Fibroblast of pulmonary artery (primary cell): ENCODE results near the gene GLI1.

Source experiments
- DNase-seq: peaks from one replicate; pipeline ENCODE4 v3.0.0-alpha.2; 2010; ENCODE audit warnings: low read depth
- H3K4me3 ChIP-seq: replicated peaks from 2 replicates; pipeline ENCODE4 v1.5.1; 2011; ENCODE audit warnings: low read depth, mild to moderate bottlenecking, control low read depth, low read length, moderate library complexity
- CTCF ChIP-seq: IDR thresholded peaks from 2 replicates; pipeline ENCODE4 v1.5.1; 2011; ENCODE audit warnings: mild to moderate bottlenecking, control low read depth, low read length, inconsistent platforms; ENCODE audit errors: missing control alignments

The GLI1 gene

DNA sequence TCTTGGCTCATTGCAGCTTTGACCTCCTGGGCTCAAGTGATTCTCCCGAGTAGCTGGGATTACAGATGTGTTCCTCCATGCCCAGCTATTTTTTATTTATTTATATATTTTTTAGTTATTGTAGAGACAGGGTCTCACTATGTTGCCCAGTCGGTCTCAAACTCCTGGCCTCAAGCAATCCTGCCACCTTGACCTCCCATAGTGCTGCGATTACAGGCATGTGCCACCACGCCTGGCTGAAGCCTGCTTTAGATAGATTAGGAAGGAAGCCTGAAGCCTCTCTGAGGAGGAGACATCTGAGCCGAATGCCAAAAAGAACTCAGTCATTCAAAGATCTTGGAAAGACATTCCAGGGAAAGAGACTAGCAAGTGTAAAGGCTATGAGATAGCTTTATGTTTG lies 14.8 kb upstream of the GLI1 start:
- H3K4me3 ChIP-seq, result no peak overlapping the region
- TF ChIP-seq CTCF, result no peak
- DNase-seq, result no peak

DNA sequence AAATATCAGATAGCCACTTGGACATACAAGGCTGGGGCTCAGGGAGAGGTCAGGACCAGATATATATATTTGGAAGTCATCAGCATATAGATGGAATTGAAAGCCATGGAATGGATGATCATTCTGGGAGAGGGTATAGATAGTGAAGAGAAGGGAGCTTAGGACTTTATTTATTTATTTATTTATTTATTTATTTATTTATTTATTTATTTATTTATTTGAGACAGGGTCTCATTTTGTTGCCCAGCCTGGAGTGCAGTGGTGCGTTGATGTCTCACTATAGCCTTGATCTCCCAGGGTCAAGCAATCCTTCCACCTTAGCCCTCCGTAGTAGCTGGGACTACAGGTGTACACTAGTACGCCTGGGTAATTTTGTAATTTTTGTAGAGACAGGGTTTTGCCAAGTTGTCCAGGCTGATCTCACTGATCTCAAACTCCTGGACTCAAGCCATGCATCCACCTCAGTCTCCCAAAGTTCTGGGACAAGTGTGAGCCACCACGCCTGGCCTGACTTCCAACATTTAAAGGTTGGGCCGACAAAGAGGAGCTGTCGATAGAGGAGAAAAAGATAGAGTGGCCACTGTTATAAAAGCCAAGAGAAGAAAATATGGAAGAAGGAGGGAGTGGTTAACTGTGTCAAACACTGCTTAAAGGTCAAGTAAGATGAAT lies 13.2 kb upstream of the GLI1 start:
- no peak overlapping the region for H3K4me3 ChIP-seq
- DNase-seq, result no peak
- no peak for TF ChIP-seq CTCF

DNA sequence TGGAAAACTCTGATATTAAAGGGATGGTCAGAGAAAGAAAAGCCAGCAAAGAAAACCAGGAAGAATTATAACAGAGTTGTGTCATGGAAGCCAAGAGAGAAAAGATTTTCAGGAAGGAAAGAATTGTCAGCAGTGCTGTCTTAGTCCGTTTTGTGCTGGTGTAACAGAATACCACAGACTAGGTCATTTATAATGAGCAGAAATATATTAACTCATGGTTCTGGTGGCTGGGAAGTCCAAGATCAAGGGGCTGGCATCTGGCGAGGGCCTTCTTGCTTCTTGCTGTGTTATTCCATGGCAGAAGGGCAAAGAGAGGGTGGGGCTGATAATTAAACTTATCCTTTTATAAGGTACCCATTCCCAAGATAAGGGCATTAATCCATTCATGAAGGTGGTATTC lies 10.9 kb upstream of the GLI1 start:
- DNase-seq, result no peak
- no peak for TF ChIP-seq CTCF
- H3K4me3 ChIP-seq, result no peak overlapping the region

GRCh38 chr12:57449375-57449774 lies 10.2 kb upstream of the GLI1 start:
- no peak overlapping the region for H3K4me3 ChIP-seq
- no peak for DNase-seq
- no peak for TF ChIP-seq CTCF

DNA sequence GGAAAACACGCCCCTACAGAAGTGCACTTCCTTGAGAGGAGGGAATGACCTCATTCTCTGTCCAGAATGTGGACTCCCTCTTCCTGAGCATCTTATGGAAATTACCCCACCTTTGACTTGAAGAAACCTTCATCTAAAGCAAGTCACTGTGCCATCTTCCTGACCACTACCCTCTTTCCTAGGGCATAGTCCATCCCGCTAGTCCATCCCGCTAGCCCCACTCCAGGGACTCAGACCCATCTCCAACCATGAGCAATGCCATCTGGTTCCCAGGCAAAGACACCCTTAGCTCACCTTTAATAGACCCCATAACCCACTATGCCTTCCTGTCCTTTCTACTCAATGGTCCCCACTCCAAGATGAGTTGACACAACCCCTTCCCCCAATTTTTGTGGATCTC lies 9.5 kb upstream of the GLI1 start:
- H3K4me3 ChIP-seq, result no peak overlapping the region
- no peak for TF ChIP-seq CTCF
- DNase-seq, result no peak

- no peak overlapping the region for H3K4me3 ChIP-seq
- TF ChIP-seq CTCF, result no peak
- no peak for DNase-seq
Observed at GRCh38 chr12:57451233-57451778, 8.3 kb upstream of the GLI1 start.
